ENCODE data around the gene IL1RN. TPM values are rescaled to one million over a fixed set of nuclear protein-coding genes. Genes with fewer than 3 reads are reported as not detected.

Gene IL1RN
- total RNA-seq, 1 experiment from 2014 or later, result not detected

- intact Hi-C loops (cut with micrococcal nuclease; ENCODE audit: unreplicated experiment), result no loop called here
- Histone ChIP-seq H3K27me3 (ENCODE audit: control insufficient read depth, insufficient read depth, low read length) (no peaks in the 10 kb centered on the region; the same call in 1 of the 2 replicates), H3K36me3 (ENCODE audit: control insufficient read depth, insufficient read depth, low read length) (no peaks in the 10 kb centered on the region), H3K9me3 (ENCODE audit: control insufficient read depth, insufficient read depth, low read depth, low read length) (no peaks in the 10 kb centered on the region), H3K4me3 (ENCODE audit: low read depth in 2 of 2, low read length in 2 of 2) (no peak overlapping the region), H3K4me1 (ENCODE audit: control insufficient read depth, insufficient read depth, low read length) (no peaks in the 10 kb centered on the region), H3K27ac (ENCODE audit: low read length) (no peak overlapping the region)
- ATAC-seq (no peak), DNase-seq (ENCODE audit: low read depth, low spot score) (no peak)
- TF ChIP-seq REST (IDR thresholded peaks at IDR 0.05; ENCODE audit: insufficient read depth in 1 of 2, low read depth in 2 of 2, low read length in 1 of 2) (no peak), TCF7L2 (IDR thresholded peaks at IDR 0.05; ENCODE audit: low read depth, low read length) (no peak), SIN3A (IDR thresholded peaks at IDR 0.05; ENCODE audit: borderline replicate concordance, insufficient read depth, low read depth, low read length) (no peak), CTCF (IDR thresholded peaks at IDR 0.05) (no peak), POLR2AphosphoS5 (IDR thresholded peaks at IDR 0.05; ENCODE audit: low read depth, low read length) (no peak)
- POLR2A ChIA-PET, result no interaction called here
- CTCF ChIA-PET, result interaction anchor here (1.4 kb wide), 1 partner anchor 56 kb away, joined by 4 read pairs; no protein-coding TSS in a partner anchor
- no TSS peak for BruUV-seq (replicated peaks)
- in situ Hi-C loops (cut with HindIII; ENCODE audit: low pct_unique_long_range_greater_than_20kb, low sequenced_read_pairs), result no loop called here
Measured at GRCh38 chr2:113142290-113142689, 14.9 kb downstream of the IL1RN start.

- CTCF ChIA-PET, result no interaction called here
- H3K27me3 ChIP-seq (ENCODE audit: control insufficient read depth, insufficient read depth, low read length), result no peaks in the 10 kb centered on the region; the same call in 1 of the 2 replicates
- no peak overlapping the region for H3K4me3 ChIP-seq (ENCODE audit: low read depth in 2 of 2, low read length in 2 of 2)
- POLR2A ChIA-PET, result no interaction called here
- in situ Hi-C loops (cut with HindIII; ENCODE audit: low pct_unique_long_range_greater_than_20kb, low sequenced_read_pairs) (no loop called here), intact Hi-C loops (cut with micrococcal nuclease; ENCODE audit: unreplicated experiment) (no loop called here)
- no peaks in the 10 kb centered on the region for H3K9me3 ChIP-seq (ENCODE audit: control insufficient read depth, insufficient read depth, low read depth, low read length)
- H3K36me3 ChIP-seq (ENCODE audit: control insufficient read depth, insufficient read depth, low read length), result no peaks in the 10 kb centered on the region
- H3K27ac ChIP-seq (ENCODE audit: low read length), result no peak overlapping the region
- ATAC-seq, result no peak
- TF ChIP-seq CTCF (IDR thresholded peaks at IDR 0.05) (no peak), SIN3A (IDR thresholded peaks at IDR 0.05; ENCODE audit: borderline replicate concordance, insufficient read depth, low read depth, low read length) (no peak), POLR2AphosphoS5 (IDR thresholded peaks at IDR 0.05; ENCODE audit: low read depth, low read length) (no peak)
- H3K4me1 ChIP-seq (ENCODE audit: control insufficient read depth, insufficient read depth, low read length), result no peaks in the 10 kb centered on the region
- BruUV-seq (replicated peaks), result no TSS peak
- no peak for DNase-seq (ENCODE audit: low read depth, low spot score)
Measured at GRCh38 chr2:113144259-113144658, 16.9 kb downstream of the IL1RN start.
